ENCODE measurements around the gene USP24.

GRCh38 chr1:55039342-55040082 is 175.7 kb downstream of the USP24 start, which contains the start of gene PCSK9:
- TF ChIP-seq CTCF (IDR thresholded peaks at IDR 0.05) (no peak), POLR2A (IDR thresholded peaks at IDR 0.05) (no peak)
